ENCODE results near the gene TLE1.

Gene TLE1

DNA sequence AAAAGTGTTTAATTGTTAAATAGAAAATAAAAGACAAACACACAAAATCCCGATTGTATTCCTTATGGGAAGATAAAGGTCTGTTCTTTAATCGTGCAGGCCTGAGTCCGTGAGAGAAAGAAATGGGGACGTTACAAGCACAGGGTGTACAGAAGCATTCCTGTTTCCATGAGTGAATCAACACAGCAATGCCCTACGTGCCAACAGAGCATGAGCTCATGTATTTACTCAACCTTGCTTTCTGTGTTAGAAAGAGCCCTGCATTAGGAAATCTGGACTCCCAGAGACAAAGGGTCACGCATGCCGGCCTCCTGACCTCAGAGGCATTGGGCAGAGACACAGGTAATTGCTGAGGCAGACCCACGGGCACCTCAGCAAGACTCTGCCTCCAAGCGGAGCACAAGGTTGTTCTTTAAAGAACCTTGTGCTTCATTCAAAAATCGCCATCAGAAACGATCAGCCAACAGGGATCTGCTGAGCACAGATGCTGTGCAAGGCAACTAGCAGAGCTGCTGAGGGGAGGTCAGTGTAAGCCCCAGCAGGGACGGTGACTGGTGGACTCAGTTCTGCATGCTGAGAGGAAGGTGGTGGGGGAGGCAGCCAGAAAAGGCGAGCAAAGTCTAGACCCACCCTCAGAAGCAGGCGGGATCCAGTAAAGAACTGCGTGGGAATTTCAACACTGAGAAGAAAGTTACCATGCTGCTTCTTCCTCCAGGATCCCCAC lies 101.0 kb downstream of the TLE1 start:
- Histone ChIP-seq H3K9me3 (ENCODE audit: control insufficient read depth, low read length) (no peaks in the 10 kb centered on the region), H3K27me3 (replicated peaks; ENCODE audit: control insufficient read depth, insufficient read depth, low read length, poor library complexity, severe bottlenecking) (no peaks in the 10 kb centered on the region), H3K4me3 (ENCODE audit: insufficient read depth, low read depth, low read length, poor library complexity, severe bottlenecking) (no peak overlapping the region), H3K4me1 (ENCODE audit: control insufficient read depth, insufficient read depth, low read length, poor library complexity, severe bottlenecking) (no peaks in the 10 kb centered on the region), H3K27ac (ENCODE audit: insufficient read depth, low read length, poor library complexity, severe bottlenecking) (no peak overlapping the region), H3K36me3 (ENCODE audit: control insufficient read depth, insufficient read depth, low read length) (no peaks in the 10 kb centered on the region)
- DNase-seq = no peak

DNA sequence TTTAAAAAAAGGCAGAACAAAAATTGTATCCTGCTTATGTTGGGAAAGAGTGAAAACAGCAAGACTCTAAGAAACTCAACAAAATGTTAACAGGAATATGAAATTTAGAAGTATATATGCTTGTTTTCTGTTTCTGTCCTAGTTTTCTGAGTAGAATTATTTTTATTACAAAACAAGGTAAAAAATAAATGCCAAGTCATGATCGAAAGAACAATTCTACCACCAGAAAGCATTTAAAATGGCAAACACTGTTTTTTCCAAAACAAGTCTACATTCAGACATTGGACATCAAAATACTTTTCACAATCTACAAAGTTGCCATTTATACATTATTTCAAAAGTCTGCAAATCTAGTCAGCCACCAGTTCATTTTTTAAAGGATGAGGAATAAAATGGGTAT lies 102.6 kb downstream of the TLE1 start:
- Histone ChIP-seq H3K36me3 (ENCODE audit: control insufficient read depth, insufficient read depth, low read length) (no peaks in the 10 kb centered on the region), H3K27me3 (replicated peaks; ENCODE audit: control insufficient read depth, insufficient read depth, low read length, poor library complexity, severe bottlenecking) (no peaks in the 10 kb centered on the region), H3K4me1 (ENCODE audit: control insufficient read depth, insufficient read depth, low read length, poor library complexity, severe bottlenecking) (no peaks in the 10 kb centered on the region), H3K9me3 (ENCODE audit: control insufficient read depth, low read length) (no peaks in the 10 kb centered on the region), H3K27ac (ENCODE audit: insufficient read depth, low read length, poor library complexity, severe bottlenecking) (no peak overlapping the region), H3K4me3 (ENCODE audit: insufficient read depth, low read depth, low read length, poor library complexity, severe bottlenecking) (no peak overlapping the region)
- DNase-seq = no peak

DNA sequence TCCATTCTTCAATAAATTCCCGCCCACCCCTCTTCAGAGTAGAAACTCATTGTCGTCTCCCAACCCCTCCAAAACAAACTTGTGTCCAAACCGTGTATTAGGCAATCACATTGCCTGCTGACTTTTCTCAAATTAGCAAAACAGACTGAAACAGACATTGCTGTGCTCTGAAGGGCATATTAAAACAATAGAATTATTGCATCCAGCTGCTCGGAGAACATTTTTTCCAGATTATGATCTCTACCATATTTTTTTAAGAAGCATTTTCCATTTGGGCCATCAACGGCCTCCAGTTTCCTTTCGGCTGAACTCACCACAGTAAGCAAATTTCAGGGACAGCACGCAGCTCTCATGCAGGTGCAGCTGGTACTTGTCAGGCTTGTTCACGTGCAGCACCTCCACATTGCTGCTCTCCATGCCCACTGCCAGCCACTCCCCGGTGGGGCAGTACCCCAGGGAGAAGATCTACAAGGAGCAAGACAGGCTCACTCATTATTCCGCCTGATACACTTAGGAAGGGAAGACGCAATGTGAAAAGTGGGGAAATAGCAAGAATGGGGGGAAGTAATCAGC lies 104.1 kb downstream of the TLE1 start:
- no peaks in the 10 kb centered on the region for H3K9me3 ChIP-seq (ENCODE audit: control insufficient read depth, low read length)

DNA sequence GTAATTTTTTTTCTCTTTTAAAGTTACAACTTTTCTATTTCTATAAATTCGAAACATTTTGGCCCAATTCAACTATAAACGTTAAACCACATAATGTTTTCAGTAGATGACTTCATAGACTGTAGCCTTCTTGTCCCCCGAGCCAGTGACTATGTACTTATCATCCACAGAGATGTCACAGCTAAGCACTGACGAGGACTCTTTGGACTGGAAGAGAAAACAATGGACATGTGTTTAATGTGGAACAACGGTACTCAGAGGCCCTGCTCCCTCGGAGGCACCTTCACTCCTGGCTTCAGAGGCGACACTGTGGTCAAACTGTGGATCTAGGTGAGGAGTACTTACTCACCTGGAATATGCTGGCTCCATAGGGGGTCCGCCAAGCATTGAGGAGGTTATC lies 105.2 kb downstream of the TLE1 start:
- H3K27me3 ChIP-seq (replicated peaks; ENCODE audit: control insufficient read depth, insufficient read depth, low read length, poor library complexity, severe bottlenecking) = no peaks in the 10 kb centered on the region
- H3K4me3 ChIP-seq (ENCODE audit: insufficient read depth, low read depth, low read length, poor library complexity, severe bottlenecking) = no peak overlapping the region
- no peak for DNase-seq
- H3K4me1 ChIP-seq (ENCODE audit: control insufficient read depth, insufficient read depth, low read length, poor library complexity, severe bottlenecking) = no peaks in the 10 kb centered on the region
- H3K27ac ChIP-seq (ENCODE audit: insufficient read depth, low read length, poor library complexity, severe bottlenecking) = no peak overlapping the region
- H3K36me3 ChIP-seq (ENCODE audit: control insufficient read depth, insufficient read depth, low read length) = no peaks in the 10 kb centered on the region
- no peaks in the 10 kb centered on the region for H3K9me3 ChIP-seq (ENCODE audit: control insufficient read depth, low read length)

More for the DNA sequence above, 104.1 kb downstream of the TLE1 start:
- Histone ChIP-seq H3K36me3 (ENCODE audit: control insufficient read depth, insufficient read depth, low read length) (no peaks in the 10 kb centered on the region), H3K27me3 (replicated peaks; ENCODE audit: control insufficient read depth, insufficient read depth, low read length, poor library complexity, severe bottlenecking) (no peaks in the 10 kb centered on the region), H3K4me3 (ENCODE audit: insufficient read depth, low read depth, low read length, poor library complexity, severe bottlenecking) (no peak overlapping the region), H3K4me1 (ENCODE audit: control insufficient read depth, insufficient read depth, low read length, poor library complexity, severe bottlenecking) (no peaks in the 10 kb centered on the region), H3K27ac (ENCODE audit: insufficient read depth, low read length, poor library complexity, severe bottlenecking) (no peak overlapping the region)
- DNase-seq = no peak

DNA sequence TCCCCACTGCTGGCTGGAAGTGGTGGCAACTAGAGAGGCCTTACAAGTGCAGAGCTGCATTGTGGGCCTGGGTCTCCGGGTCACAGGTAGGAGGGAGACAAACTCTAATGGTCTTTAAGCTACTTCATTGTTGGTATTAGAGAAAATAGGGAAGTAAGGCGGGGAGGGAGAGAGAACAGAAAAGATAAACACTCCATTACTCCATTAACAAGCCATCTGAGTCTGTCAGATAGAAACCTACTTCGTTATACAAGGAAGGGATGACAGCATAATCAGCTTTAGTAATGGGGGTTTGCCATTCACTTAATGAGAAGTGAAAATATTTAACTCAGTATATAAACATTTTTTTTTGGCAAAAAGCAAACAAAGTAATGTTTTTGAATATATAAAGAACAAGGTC lies 107.4 kb downstream of the TLE1 start:
- Histone ChIP-seq H3K4me3 (ENCODE audit: insufficient read depth, low read depth, low read length, poor library complexity, severe bottlenecking) (no peak overlapping the region), H3K9me3 (ENCODE audit: control insufficient read depth, low read length) (no peaks in the 10 kb centered on the region), H3K36me3 (ENCODE audit: control insufficient read depth, insufficient read depth, low read length) (no peaks in the 10 kb centered on the region), H3K27me3 (replicated peaks; ENCODE audit: control insufficient read depth, insufficient read depth, low read length, poor library complexity, severe bottlenecking) (no peaks in the 10 kb centered on the region), H3K27ac (ENCODE audit: insufficient read depth, low read length, poor library complexity, severe bottlenecking) (no peak overlapping the region), H3K4me1 (ENCODE audit: control insufficient read depth, insufficient read depth, low read length, poor library complexity, severe bottlenecking) (no peaks in the 10 kb centered on the region)
- DNase-seq = no peak

DNA sequence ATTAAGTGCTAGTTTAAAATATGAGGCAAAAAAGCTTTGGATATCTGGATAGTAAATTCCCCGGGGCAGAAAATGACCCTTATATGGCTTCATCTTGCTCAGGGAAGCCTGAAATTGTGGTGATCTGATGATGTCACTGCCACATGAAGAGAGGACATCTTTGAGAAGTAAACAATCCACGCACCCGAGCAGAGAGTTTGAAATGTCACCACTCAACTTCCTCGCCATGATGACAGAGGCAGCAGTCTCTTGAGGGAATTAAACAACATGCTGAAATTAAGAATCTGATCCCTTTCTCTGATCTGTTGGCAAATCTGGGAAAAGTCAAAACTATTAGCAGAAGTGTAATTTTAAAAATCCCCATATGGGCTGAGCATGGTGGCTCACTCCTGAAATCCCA lies 110.0 kb downstream of the TLE1 start:
- Histone ChIP-seq H3K4me1 (ENCODE audit: control insufficient read depth, insufficient read depth, low read length, poor library complexity, severe bottlenecking) (no peaks in the 10 kb centered on the region), H3K27ac (ENCODE audit: insufficient read depth, low read length, poor library complexity, severe bottlenecking) (no peak overlapping the region)
- DNase-seq = no peak

DNA sequence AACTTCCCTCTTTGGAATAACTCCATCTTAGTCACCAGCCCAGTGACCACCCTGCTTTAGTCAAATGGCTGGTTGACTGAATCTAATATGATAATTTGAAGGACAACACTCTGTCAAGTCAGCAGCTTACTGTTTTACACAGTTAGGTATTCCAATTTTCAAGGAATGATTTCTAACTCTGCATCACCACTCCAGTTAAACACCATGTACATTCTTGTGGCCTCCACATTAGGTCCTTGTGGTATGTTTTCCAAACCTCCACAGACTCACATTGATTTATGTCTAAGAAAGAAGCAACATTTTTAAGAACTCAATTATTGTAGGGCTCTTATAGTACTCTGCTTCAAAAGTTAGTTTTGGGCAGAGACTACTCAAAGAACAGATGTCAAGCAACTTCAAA lies 110.7 kb downstream of the TLE1 start:
- no peak for DNase-seq
- no peaks in the 10 kb centered on the region for H3K4me1 ChIP-seq (ENCODE audit: control insufficient read depth, insufficient read depth, low read length, poor library complexity, severe bottlenecking)

More for the DNA sequence above, 110.0 kb downstream of the TLE1 start:
- no peaks in the 10 kb centered on the region for H3K36me3 ChIP-seq (ENCODE audit: control insufficient read depth, insufficient read depth, low read length)
- H3K27me3 ChIP-seq (replicated peaks; ENCODE audit: control insufficient read depth, insufficient read depth, low read length, poor library complexity, severe bottlenecking) = no peaks in the 10 kb centered on the region
- no peak overlapping the region for H3K4me3 ChIP-seq (ENCODE audit: insufficient read depth, low read depth, low read length, poor library complexity, severe bottlenecking)
- H3K9me3 ChIP-seq (ENCODE audit: control insufficient read depth, low read length) = no peaks in the 10 kb centered on the region

DNA sequence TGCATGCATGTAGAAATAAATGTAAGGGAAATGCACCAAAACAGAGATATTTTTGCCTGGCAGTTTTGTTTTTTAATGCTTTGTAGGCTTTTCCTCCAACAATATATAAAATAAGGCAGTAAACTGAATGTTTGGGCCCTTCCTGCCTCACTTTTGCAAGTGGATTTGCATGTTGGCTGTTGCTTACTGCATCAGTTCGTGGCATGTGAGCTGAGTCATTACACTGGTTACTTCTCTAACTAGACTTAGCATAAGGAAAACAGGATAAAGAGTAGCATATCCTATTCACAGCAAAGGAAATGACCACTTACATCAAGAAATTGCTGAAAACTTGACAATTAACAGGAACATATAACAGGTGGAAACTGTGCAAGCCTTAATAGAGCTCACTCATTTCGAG lies 113.4 kb downstream of the TLE1 start:
- Histone ChIP-seq H3K36me3 (ENCODE audit: control insufficient read depth, insufficient read depth, low read length) (no peaks in the 10 kb centered on the region), H3K9me3 (ENCODE audit: control insufficient read depth, low read length) (no peaks in the 10 kb centered on the region), H3K4me1 (ENCODE audit: control insufficient read depth, insufficient read depth, low read length, poor library complexity, severe bottlenecking) (no peaks in the 10 kb centered on the region), H3K27ac (ENCODE audit: insufficient read depth, low read length, poor library complexity, severe bottlenecking) (no peak overlapping the region), H3K27me3 (replicated peaks; ENCODE audit: control insufficient read depth, insufficient read depth, low read length, poor library complexity, severe bottlenecking) (no peaks in the 10 kb centered on the region), H3K4me3 (ENCODE audit: insufficient read depth, low read depth, low read length, poor library complexity, severe bottlenecking) (no peak overlapping the region)
- DNase-seq = no peak

More for the DNA sequence above, 110.7 kb downstream of the TLE1 start:
- H3K4me3 ChIP-seq (ENCODE audit: insufficient read depth, low read depth, low read length, poor library complexity, severe bottlenecking) = no peak overlapping the region
- no peaks in the 10 kb centered on the region for H3K9me3 ChIP-seq (ENCODE audit: control insufficient read depth, low read length)
- H3K27me3 ChIP-seq (replicated peaks; ENCODE audit: control insufficient read depth, insufficient read depth, low read length, poor library complexity, severe bottlenecking) = no peaks in the 10 kb centered on the region
- H3K27ac ChIP-seq (ENCODE audit: insufficient read depth, low read length, poor library complexity, severe bottlenecking) = no peak overlapping the region
- no peaks in the 10 kb centered on the region for H3K36me3 ChIP-seq (ENCODE audit: control insufficient read depth, insufficient read depth, low read length)

DNA sequence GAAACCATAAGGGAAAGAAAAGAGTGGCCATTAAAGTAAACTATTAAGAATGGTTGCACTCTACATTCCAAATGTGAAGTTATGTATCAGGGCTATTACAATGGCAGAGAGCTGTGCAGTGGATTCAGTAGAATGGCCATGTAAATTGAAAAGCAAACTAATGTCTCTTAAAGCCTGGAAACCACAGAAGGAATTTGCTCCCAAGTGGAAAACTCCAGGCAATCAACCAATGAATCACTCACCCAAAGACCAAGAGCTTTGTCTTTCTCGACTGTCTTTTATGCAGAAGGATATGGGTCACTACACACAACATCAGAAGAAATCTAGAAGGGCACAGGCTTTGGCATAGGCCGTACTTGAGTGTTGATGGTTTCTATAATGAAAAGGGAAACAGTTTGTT lies 114.9 kb downstream of the TLE1 start:
- H3K27ac ChIP-seq (ENCODE audit: insufficient read depth, low read length, poor library complexity, severe bottlenecking) = no peak overlapping the region
- DNase-seq = no peak
- H3K4me1 ChIP-seq (ENCODE audit: control insufficient read depth, insufficient read depth, low read length, poor library complexity, severe bottlenecking) = no peaks in the 10 kb centered on the region
- H3K36me3 ChIP-seq (ENCODE audit: control insufficient read depth, insufficient read depth, low read length) = no peaks in the 10 kb centered on the region
- H3K4me3 ChIP-seq (ENCODE audit: insufficient read depth, low read depth, low read length, poor library complexity, severe bottlenecking) = no peak overlapping the region
- H3K9me3 ChIP-seq (ENCODE audit: control insufficient read depth, low read length) = no peaks in the 10 kb centered on the region
- H3K27me3 ChIP-seq (replicated peaks; ENCODE audit: control insufficient read depth, insufficient read depth, low read length, poor library complexity, severe bottlenecking) = no peaks in the 10 kb centered on the region

DNA sequence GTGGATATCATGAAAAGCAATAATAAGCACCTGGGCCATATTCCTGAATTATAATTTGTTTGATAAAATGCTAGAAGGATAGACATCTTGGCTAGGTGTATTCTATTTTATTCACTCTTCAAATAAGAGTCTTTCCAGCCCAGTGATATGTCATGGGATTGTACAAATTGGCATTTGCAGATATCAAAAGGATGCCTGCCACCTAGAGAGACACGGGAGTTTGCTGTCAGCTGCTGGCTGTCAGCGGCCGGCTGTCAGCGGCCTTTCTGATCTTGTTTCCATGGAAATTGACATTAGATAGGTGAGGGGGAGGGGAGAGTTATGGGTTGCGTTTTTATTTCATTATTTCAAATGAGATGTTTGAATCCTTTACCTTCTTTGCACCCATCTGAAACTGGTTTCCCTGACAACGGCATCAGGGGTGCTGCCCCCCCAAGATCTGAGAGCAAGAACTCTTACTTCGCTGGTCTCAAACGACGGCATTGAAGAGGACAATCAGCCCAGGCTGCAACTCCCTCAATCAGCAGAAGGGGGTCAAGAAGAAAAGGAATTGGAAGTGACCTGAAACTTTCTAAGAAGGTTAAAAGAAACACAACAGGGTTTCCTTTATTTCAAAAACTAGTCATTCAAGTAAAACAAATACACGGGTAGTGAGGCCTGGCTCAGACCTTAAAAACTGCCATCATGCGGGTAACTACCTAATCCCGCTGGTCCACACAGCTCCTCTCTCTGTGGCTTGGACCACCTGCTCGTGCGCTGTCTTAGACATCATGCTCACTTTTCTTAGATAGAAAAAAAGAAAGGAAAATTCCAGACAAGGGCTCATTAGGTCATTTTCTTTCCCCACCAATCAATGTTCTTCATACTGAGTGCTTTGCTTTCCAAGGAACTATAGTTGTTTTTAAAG lies 115.7 kb downstream of the TLE1 start:
- H3K27me3 ChIP-seq (replicated peaks; ENCODE audit: control insufficient read depth, insufficient read depth, low read length, poor library complexity, severe bottlenecking) = no peaks in the 10 kb centered on the region
- H3K4me3 ChIP-seq (ENCODE audit: insufficient read depth, low read depth, low read length, poor library complexity, severe bottlenecking) = no peak overlapping the region
- H3K9me3 ChIP-seq (ENCODE audit: control insufficient read depth, low read length) = no peaks in the 10 kb centered on the region
- no peak overlapping the region for H3K27ac ChIP-seq (ENCODE audit: insufficient read depth, low read length, poor library complexity, severe bottlenecking)
- no peaks in the 10 kb centered on the region for H3K4me1 ChIP-seq (ENCODE audit: control insufficient read depth, insufficient read depth, low read length, poor library complexity, severe bottlenecking)
- DNase-seq = no peak
- H3K36me3 ChIP-seq (ENCODE audit: control insufficient read depth, insufficient read depth, low read length) = no peaks in the 10 kb centered on the region

All from effector memory CD4-positive, alpha-beta T cell (primary cell).